K562 (cell line): ENCODE data around the gene ZDHHC8. TPM values are rescaled to one million over a fixed set of nuclear protein-coding genes. Genes with fewer than 3 reads are reported as not detected.
A peak's percentile ranks its signal among the peaks of the same experiment; 100 is the strongest.

Experiments used
- BACH1 ChIP-seq: fragments of 200-800 bp; sonication (Bioruptor generic); IDR thresholded peaks from 2 replicates; pipeline ENCODE4 v1.6.1; 2016; ENCODE audit warnings: missing genetic modification characterization, missing compliant biosample characterization
- BRCA1 ChIP-seq, 2 experiments: fragments of 450-650 bp in 1 of 2; sonication (generic) in 1 of 2; formaldehyde crosslinking in 1 of 2; IDR thresholded peaks; 2 replicates each; pipeline versions ENCODE4 v1.5.0 to v1.6.1; 2017 to 2020; ENCODE audit warnings: mild to moderate bottlenecking in 1 of 2, missing genetic modification reagents in 1 of 2
- COPS2 ChIP-seq: fragments of 450-650 bp; conservative IDR thresholded peaks from 2 replicates; pipeline ENCODE4 v1.6.1; 2016; ENCODE audit warnings: mild to moderate bottlenecking, moderate library complexity
- FOXM1 ChIP-seq, 2 experiments: fragments of 450-650 bp in 1 of 2; sonication (generic) in 1 of 2; formaldehyde crosslinking in 1 of 2; IDR thresholded peaks; 2 replicates each; pipeline versions ENCODE4 v1.6.1 to v1.9.0; 2017 to 2022; ENCODE audit warnings: low read depth in 2 of 2, mild to moderate bottlenecking in 2 of 2, missing genetic modification reagents in 1 of 2, moderate library complexity in 1 of 2
- GABPB2 ChIP-seq: fragments of 250-450 bp; sonication (Bioruptor Pico); conservative IDR thresholded peaks from 2 replicates; pipeline ENCODE4 v1.5.1; 2021; ENCODE audit warnings: mild to moderate bottlenecking
- GATAD2A ChIP-seq: fragments of 450-650 bp; IDR thresholded peaks from 2 replicates; pipeline ENCODE4 v1.6.1; 2017
- IRF1 ChIP-seq: sonication (generic); formaldehyde crosslinking; IDR thresholded peaks from 2 replicates; pipeline ENCODE4 v1.8.0; 2022; ENCODE audit warnings: missing genetic modification reagents, mild to moderate bottlenecking, borderline replicate concordance
- MEIS2 ChIP-seq: fragments of 450-650 bp; IDR thresholded peaks from 2 replicates; pipeline ENCODE4 v1.6.1; 2014; ENCODE audit warnings: mild to moderate bottlenecking; ENCODE audit not compliant: partially characterized antibody
- NR0B1 ChIP-seq: fragments of 450-650 bp; IDR thresholded peaks from one replicate; pipeline ENCODE4 v1.6.1; 2018; ENCODE audit warnings: mild to moderate bottlenecking, moderate library complexity; ENCODE audit not compliant: partially characterized antibody
- PHB ChIP-seq: fragments of 250-450 bp; sonication (Bioruptor Pico); IDR thresholded peaks from 2 replicates; pipeline ENCODE4 v1.5.0; 2021
- POLR2H ChIP-seq: IDR thresholded peaks from 2 replicates; pipeline ENCODE4 v1.6.1; 2016; ENCODE audit warnings: missing genetic modification characterization, low read depth, mild to moderate bottlenecking, control low read depth, missing compliant biosample characterization, moderate library complexity
- RFX5 ChIP-seq: IDR thresholded peaks from 2 replicates; pipeline ENCODE4 v1.6.1; 2011; ENCODE audit warnings: low read depth, mild to moderate bottlenecking, improper control_type of control experiment, low read length
- SUPT5H ChIP-seq: fragments of 450-650 bp; IDR thresholded peaks from 2 replicates; pipeline ENCODE4 v1.6.1; 2016
- TFAP4 ChIP-seq: sonication (generic); formaldehyde crosslinking; IDR thresholded peaks from 2 replicates; pipeline ENCODE4 v1.8.0; 2022; ENCODE audit warnings: missing genetic modification reagents, mild to moderate bottlenecking, moderate library complexity, borderline replicate concordance
- THAP7 ChIP-seq: fragments of 250-450 bp; sonication (Bioruptor Pico); IDR thresholded peaks from 2 replicates; pipeline ENCODE4 v1.5.0; 2021
- USF1 ChIP-seq: sonication (generic); formaldehyde crosslinking; IDR thresholded peaks from 2 replicates; pipeline ENCODE4 v1.9.0; 2022; ENCODE audit warnings: mild to moderate bottlenecking, missing genetic modification reagents
- ZNF165 ChIP-seq: fragments of 250-450 bp; sonication (Bioruptor Pico); IDR thresholded peaks from 2 replicates; pipeline ENCODE4 v1.4.0; 2020; ENCODE audit warnings: borderline replicate concordance
- ZNF217 ChIP-seq: sonication (generic); formaldehyde crosslinking; IDR thresholded peaks from 2 replicates; pipeline ENCODE4 v1.8.0; 2022; ENCODE audit warnings: mild to moderate bottlenecking, missing genetic modification reagents
- ZNF239 ChIP-seq: fragments of 250-450 bp; sonication (Bioruptor Pico); IDR thresholded peaks from 2 replicates; pipeline ENCODE4 v1.4.0; 2020; ENCODE audit warnings: mild to moderate bottlenecking
- ZNF507 ChIP-seq: conservative IDR thresholded peaks from 2 replicates; pipeline ENCODE4 v1.6.1; 2017; ENCODE audit warnings: missing genetic modification characterization, missing compliant biosample characterization
- polyA plus RNA-seq, 8 experiments: library from polyadenylated mRNA; depleted of rRNA in 4 of 8; stranded (reverse) in 5 of 8; unstranded in 3 of 8; fragments of >200 nt; fragmentation: Nextera tagmentation in 2 of 8; fragmentation: Illumina TruSeq in 1 of 8; extraction: Ambion mirVana in 2 of 8; extraction: Trizol in 1 of 8; gene quantifications; 2 replicates each; pipeline versions ENCODE4 v1.2.1 to v1.2.3, GENCODE V29; 2011 to 2014; ENCODE audit warnings: inconsistent platforms in 1 of 8, missing spikeins in 1 of 8
- total RNA-seq, 7 experiments: library from RNA; depleted of rRNA in 6 of 7; stranded (reverse); fragments of >200 nt in 6 of 7; fragmentation: Illumina TruSeq in 2 of 7; extraction: Trizol in 2 of 7; gene quantifications; 2 replicates each; pipeline versions ENCODE4 v1.2.1 to v1.2.3, GENCODE V29; 2011 to 2021; ENCODE audit warnings: low replicate concordance in 1 of 7
- TF ChIP-seq, protein P1 (sequence below): fragments of 450-650 bp; IDR thresholded peaks from 2 replicates; pipeline ENCODE4 v1.6.1; 2016; ENCODE audit warnings: borderline replicate concordance

The ZDHHC8 gene
- total and polyA plus RNA-seq, 9 of the 15 experiments (the other 6 are each of a cell fraction or from before 2014, with no cell fraction given), result 0.04 to 109 (median 16.4) TPM

GRCh38 chr22:20158391-20159036, 26.9 kb downstream of the ZDHHC8 start (continued):
- TF ChIP-seq, protein P1, sequence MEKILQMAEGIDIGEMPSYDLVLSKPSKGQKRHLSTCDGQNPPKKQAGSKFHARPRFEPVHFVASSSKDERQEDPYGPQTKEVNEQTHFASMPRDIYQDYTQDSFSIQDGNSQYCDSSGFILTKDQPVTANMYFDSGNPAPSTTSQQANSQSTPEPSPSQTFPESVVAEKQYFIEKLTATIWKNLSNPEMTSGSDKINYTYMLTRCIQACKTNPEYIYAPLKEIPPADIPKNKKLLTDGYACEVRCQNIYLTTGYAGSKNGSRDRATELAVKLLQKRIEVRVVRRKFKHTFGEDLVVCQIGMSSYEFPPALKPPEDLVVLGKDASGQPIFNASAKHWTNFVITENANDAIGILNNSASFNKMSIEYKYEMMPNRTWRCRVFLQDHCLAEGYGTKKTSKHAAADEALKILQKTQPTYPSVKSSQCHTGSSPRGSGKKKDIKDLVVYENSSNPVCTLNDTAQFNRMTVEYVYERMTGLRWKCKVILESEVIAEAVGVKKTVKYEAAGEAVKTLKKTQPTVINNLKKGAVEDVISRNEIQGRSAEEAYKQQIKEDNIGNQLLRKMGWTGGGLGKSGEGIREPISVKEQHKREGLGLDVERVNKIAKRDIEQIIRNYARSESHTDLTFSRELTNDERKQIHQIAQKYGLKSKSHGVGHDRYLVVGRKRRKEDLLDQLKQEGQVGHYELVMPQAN, result no peak
- TF ChIP-seq ZNF507, result no peak
- TF ChIP-seq BACH1 (tag), result no peak
- no peak for TF ChIP-seq GABPB2 (CRISPR knock-in tag)
- no peak for TF ChIP-seq MEIS2
- no peak for TF ChIP-seq USF1
- no peak for TF ChIP-seq ZNF239 (CRISPR knock-in tag)
- TF ChIP-seq BRCA1 (IDR thresholded peaks at IDR 0.05), result no peak
- TF ChIP-seq BRCA1 (CRISPR knock-in tag; IDR thresholded peaks at IDR 0.05), result no peak
- no peak for TF ChIP-seq GATAD2A
- peak; percentile 37; the same call in 1 of the 2 replicates for TF ChIP-seq TFAP4 (CRISPR knock-in tag)
- no peak for TF ChIP-seq FOXM1 (IDR thresholded peaks at IDR 0.05; ENCODE audit: low read depth)
- TF ChIP-seq FOXM1 (CRISPR knock-in tag; IDR thresholded peaks at IDR 0.05; ENCODE audit: low read depth), result no peak
- no peak for TF ChIP-seq THAP7
- no peak for TF ChIP-seq NR0B1
- no peak for TF ChIP-seq POLR2H
- TF ChIP-seq ZNF165 (CRISPR knock-in tag), result no peak
- TF ChIP-seq ZNF217 (CRISPR knock-in tag), result no peak; the same call in 1 of the 2 replicates
- 0 out of 2 replicates have a peak, but pooled peaks have one; percentile 50 for TF ChIP-seq PHB
- TF ChIP-seq IRF1 (CRISPR knock-in tag), result no peak
- no peak for TF ChIP-seq SUPT5H
- no peak for TF ChIP-seq RFX5
- TF ChIP-seq COPS2, result no peak
